Astrocyte of the spinal cord (primary cell): ENCODE data around the gene PCDHGA9.
"Not testable (repeated sequence)": the region's sequence is repeated elsewhere in the genome, so short reads cannot be mapped to it uniquely, and the experiment has no call there.

Source experiments
- DNase-seq: peaks from one replicate; pipeline ENCODE4 v3.0.0; 2011; ENCODE audit warnings: low read depth, low spot score
- H3K4me3 ChIP-seq: 2 replicates; pipeline ENCODE4 v1.5.1; 2011; ENCODE audit warnings: low read depth, mild to moderate bottlenecking, low read length, moderate library complexity
- CTCF ChIP-seq: IDR thresholded peaks from 2 replicates; pipeline ENCODE4 v1.5.1; 2012; ENCODE audit warnings: low read depth, mild to moderate bottlenecking, low read length, inconsistent platforms
- in situ Hi-C: cut with HindIII; loops from 2 replicates; pipeline ENCODE4 v1.10.0; 2017; ENCODE audit warnings: low sequenced_read_pairs

Gene PCDHGA9

GRCh38 chr5:141430332-141431113 lies 27.9 kb downstream of the PCDHGA9 start, which contains the start of gene PCDHGA12:
Gene PCDHGA12 (plus strand): TSS chr5:141430507. CDS start chr5:141430760, 253 bp downstream.
- DNase-seq = peak; percentile 91

GRCh38 chr5:141431286-141431685 lies 28.7 kb downstream of the PCDHGA9 start:
- DNase-seq = peak; percentile 27
- H3K4me3 ChIP-seq = peak overlapping the region; percentile 37
- no peak for TF ChIP-seq CTCF
- in situ Hi-C loops = no loop called here

More at GRCh38 chr5:141430332-141431113, 27.9 kb downstream of the PCDHGA9 start, which contains the start of gene PCDHGA12:
- in situ Hi-C loops = no loop called here
- peak; percentile 63 for TF ChIP-seq CTCF
- H3K4me3 ChIP-seq = peak within 1 kb of the TSS; percentile 37

- H3K4me3 ChIP-seq, DNase-seq, in situ Hi-C loops: not testable (repeated sequence)
Measured at GRCh38 chr5:141432308-141432707, 29.7 kb downstream of the PCDHGA9 start.

- in situ Hi-C loops, DNase-seq, H3K4me3 ChIP-seq: not testable (repeated sequence)
Measured at GRCh38 chr5:141432726-141433125, 30.1 kb downstream of the PCDHGA9 start.

GRCh38 chr5:141434006-141434405 lies 31.4 kb downstream of the PCDHGA9 start:
- no peak for DNase-seq
- in situ Hi-C loops = no loop called here
- no peak for TF ChIP-seq CTCF
- H3K4me3 ChIP-seq = no peak overlapping the region

GRCh38 chr5:141437221-141437620 lies 34.6 kb downstream of the PCDHGA9 start:
- no peak for TF ChIP-seq CTCF
- DNase-seq = no peak
- in situ Hi-C loops = no loop called here

GRCh38 chr5:141439411-141440141 lies 37.0 kb downstream of the PCDHGA9 start:
- DNase-seq = no peak
- no peak for TF ChIP-seq CTCF
- no peak overlapping the region for H3K4me3 ChIP-seq
- in situ Hi-C loops = no loop called here

More at GRCh38 chr5:141437221-141437620, 34.6 kb downstream of the PCDHGA9 start:
- H3K4me3 ChIP-seq = no peak overlapping the region
